DND-41 (cell line): ENCODE results near the gene SLC6A7.

Source experiments
- EZH2 ChIP-seq: IDR thresholded peaks from 3 replicates; pipeline ENCODE4 v1.6.1; 2012; ENCODE audit warnings: borderline replicate concordance, low read depth, mild to moderate bottlenecking, moderate library complexity, low read length, inconsistent platforms; ENCODE audit not compliant: severe bottlenecking
- TF ChIP-seq, protein P1 (sequence below): IDR thresholded peaks from 2 replicates; pipeline ENCODE4 v1.5.1; 2012; ENCODE audit warnings: borderline replicate concordance, low read length, moderate library complexity, mild to moderate bottlenecking; ENCODE audit not compliant: poor library complexity, severe bottlenecking; ENCODE audit errors: extremely low read depth

DNA sequence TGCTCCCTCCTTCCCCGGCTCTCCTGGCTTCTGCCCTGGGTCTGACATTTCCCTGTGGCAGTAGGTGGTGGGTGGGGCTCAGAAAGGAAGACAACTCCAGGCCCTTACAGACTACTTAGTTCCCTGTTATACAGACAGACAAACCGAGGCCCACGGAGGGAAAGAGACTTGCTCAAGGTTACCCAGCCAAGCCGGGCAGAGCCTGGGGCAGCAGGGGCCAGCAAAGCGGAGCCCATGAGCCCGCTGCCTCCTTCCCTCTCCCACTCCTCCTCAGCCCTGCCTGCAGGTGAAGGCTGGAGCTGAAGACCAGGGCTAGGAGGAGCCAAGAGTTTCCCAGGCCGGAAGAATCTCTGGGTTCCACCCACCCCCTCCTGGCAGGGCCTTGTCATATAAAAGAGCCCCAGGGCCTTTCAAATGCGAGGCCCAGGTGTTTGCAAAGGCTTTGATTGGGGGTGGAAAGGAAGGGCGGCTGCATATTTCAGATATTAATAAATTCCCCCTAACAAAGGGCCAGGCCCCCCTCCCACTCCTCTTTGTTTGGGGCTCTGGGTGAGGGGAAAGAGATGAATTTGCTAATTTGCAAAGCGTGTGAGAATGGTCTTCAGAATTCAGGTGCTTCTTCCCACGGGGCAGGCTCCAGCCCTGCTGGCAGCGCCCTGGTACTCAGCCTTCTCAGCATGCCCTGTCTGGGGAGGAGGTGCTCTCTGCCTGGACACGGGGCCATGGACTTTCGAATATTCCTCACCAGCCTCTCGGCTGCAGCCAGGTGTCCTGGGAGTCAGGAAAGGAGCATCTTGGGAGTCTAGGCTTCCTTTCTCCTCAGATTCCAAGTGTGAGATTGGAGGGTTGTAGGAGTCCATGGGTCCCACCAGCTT lies 21.5 kb downstream of the SLC6A7 start:
- TF ChIP-seq, protein P1, sequence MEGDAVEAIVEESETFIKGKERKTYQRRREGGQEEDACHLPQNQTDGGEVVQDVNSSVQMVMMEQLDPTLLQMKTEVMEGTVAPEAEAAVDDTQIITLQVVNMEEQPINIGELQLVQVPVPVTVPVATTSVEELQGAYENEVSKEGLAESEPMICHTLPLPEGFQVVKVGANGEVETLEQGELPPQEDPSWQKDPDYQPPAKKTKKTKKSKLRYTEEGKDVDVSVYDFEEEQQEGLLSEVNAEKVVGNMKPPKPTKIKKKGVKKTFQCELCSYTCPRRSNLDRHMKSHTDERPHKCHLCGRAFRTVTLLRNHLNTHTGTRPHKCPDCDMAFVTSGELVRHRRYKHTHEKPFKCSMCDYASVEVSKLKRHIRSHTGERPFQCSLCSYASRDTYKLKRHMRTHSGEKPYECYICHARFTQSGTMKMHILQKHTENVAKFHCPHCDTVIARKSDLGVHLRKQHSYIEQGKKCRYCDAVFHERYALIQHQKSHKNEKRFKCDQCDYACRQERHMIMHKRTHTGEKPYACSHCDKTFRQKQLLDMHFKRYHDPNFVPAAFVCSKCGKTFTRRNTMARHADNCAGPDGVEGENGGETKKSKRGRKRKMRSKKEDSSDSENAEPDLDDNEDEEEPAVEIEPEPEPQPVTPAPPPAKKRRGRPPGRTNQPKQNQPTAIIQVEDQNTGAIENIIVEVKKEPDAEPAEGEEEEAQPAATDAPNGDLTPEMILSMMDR: no peak
- no peak for TF ChIP-seq EZH2
